ENCODE data around the gene EHD3.

EHD3 gene

GRCh38 chr2:31197166-31197565 lies 36.8 kb upstream of the EHD3 start:
- DNase-seq: no peak
- no peaks in the 10 kb centered on the region for H3K4me1 ChIP-seq (ENCODE audit: control insufficient read depth, insufficient read depth, low read length, poor library complexity, severe bottlenecking)
- no peaks in the 10 kb centered on the region for H3K9me3 ChIP-seq (ENCODE audit: control insufficient read depth, low read length)
- H3K27ac ChIP-seq (ENCODE audit: insufficient read depth, low read length, poor library complexity, severe bottlenecking): no peak overlapping the region
- H3K27me3 ChIP-seq (replicated peaks; ENCODE audit: control insufficient read depth, insufficient read depth, low read length, poor library complexity, severe bottlenecking): no peaks in the 10 kb centered on the region
- no peaks in the 10 kb centered on the region for H3K36me3 ChIP-seq (ENCODE audit: control insufficient read depth, insufficient read depth, low read length)
- no peak overlapping the region for H3K4me3 ChIP-seq (ENCODE audit: insufficient read depth, low read depth, low read length, poor library complexity, severe bottlenecking)

GRCh38 chr2:31197669-31198068 lies 36.3 kb upstream of the EHD3 start:
- Histone ChIP-seq H3K9me3 (ENCODE audit: control insufficient read depth, low read length) (no peaks in the 10 kb centered on the region), H3K27ac (ENCODE audit: insufficient read depth, low read length, poor library complexity, severe bottlenecking) (no peak overlapping the region), H3K4me3 (ENCODE audit: insufficient read depth, low read depth, low read length, poor library complexity, severe bottlenecking) (no peak overlapping the region), H3K4me1 (ENCODE audit: control insufficient read depth, insufficient read depth, low read length, poor library complexity, severe bottlenecking) (no peaks in the 10 kb centered on the region), H3K36me3 (ENCODE audit: control insufficient read depth, insufficient read depth, low read length) (no peaks in the 10 kb centered on the region), H3K27me3 (replicated peaks; ENCODE audit: control insufficient read depth, insufficient read depth, low read length, poor library complexity, severe bottlenecking) (no peaks in the 10 kb centered on the region)
- no peak for DNase-seq

GRCh38 chr2:31199206-31199605 lies 34.7 kb upstream of the EHD3 start:
- no peak for DNase-seq
- no peaks in the 10 kb centered on the region for H3K4me1 ChIP-seq (ENCODE audit: control insufficient read depth, insufficient read depth, low read length, poor library complexity, severe bottlenecking)
- H3K27me3 ChIP-seq (replicated peaks; ENCODE audit: control insufficient read depth, insufficient read depth, low read length, poor library complexity, severe bottlenecking): no peaks in the 10 kb centered on the region
- no peak overlapping the region for H3K27ac ChIP-seq (ENCODE audit: insufficient read depth, low read length, poor library complexity, severe bottlenecking)
- no peaks in the 10 kb centered on the region for H3K9me3 ChIP-seq (ENCODE audit: control insufficient read depth, low read length)
- H3K4me3 ChIP-seq (ENCODE audit: insufficient read depth, low read depth, low read length, poor library complexity, severe bottlenecking): no peak overlapping the region
- no peaks in the 10 kb centered on the region for H3K36me3 ChIP-seq (ENCODE audit: control insufficient read depth, insufficient read depth, low read length)

GRCh38 chr2:31200972-31201371 lies 33.0 kb upstream of the EHD3 start:
- no peak for DNase-seq
- Histone ChIP-seq H3K4me1 (ENCODE audit: control insufficient read depth, insufficient read depth, low read length, poor library complexity, severe bottlenecking) (no peaks in the 10 kb centered on the region), H3K36me3 (ENCODE audit: control insufficient read depth, insufficient read depth, low read length) (no peaks in the 10 kb centered on the region), H3K27ac (ENCODE audit: insufficient read depth, low read length, poor library complexity, severe bottlenecking) (no peak overlapping the region), H3K4me3 (ENCODE audit: insufficient read depth, low read depth, low read length, poor library complexity, severe bottlenecking) (no peak overlapping the region), H3K27me3 (replicated peaks; ENCODE audit: control insufficient read depth, insufficient read depth, low read length, poor library complexity, severe bottlenecking) (no peaks in the 10 kb centered on the region), H3K9me3 (ENCODE audit: control insufficient read depth, low read length) (no peaks in the 10 kb centered on the region)

GRCh38 chr2:31202041-31202440 lies 31.9 kb upstream of the EHD3 start:
- Histone ChIP-seq H3K4me3 (ENCODE audit: insufficient read depth, low read depth, low read length, poor library complexity, severe bottlenecking) (no peak overlapping the region), H3K27me3 (replicated peaks; ENCODE audit: control insufficient read depth, insufficient read depth, low read length, poor library complexity, severe bottlenecking) (no peaks in the 10 kb centered on the region), H3K36me3 (ENCODE audit: control insufficient read depth, insufficient read depth, low read length) (no peaks in the 10 kb centered on the region), H3K4me1 (ENCODE audit: control insufficient read depth, insufficient read depth, low read length, poor library complexity, severe bottlenecking) (no peaks in the 10 kb centered on the region), H3K27ac (ENCODE audit: insufficient read depth, low read length, poor library complexity, severe bottlenecking) (no peak overlapping the region), H3K9me3 (ENCODE audit: control insufficient read depth, low read length) (no peaks in the 10 kb centered on the region)
- DNase-seq: no peak

- Histone ChIP-seq H3K27ac (ENCODE audit: insufficient read depth, low read length, poor library complexity, severe bottlenecking) (no peak overlapping the region), H3K9me3 (ENCODE audit: control insufficient read depth, low read length) (no peaks in the 10 kb centered on the region), H3K36me3 (ENCODE audit: control insufficient read depth, insufficient read depth, low read length) (no peaks in the 10 kb centered on the region), H3K4me1 (ENCODE audit: control insufficient read depth, insufficient read depth, low read length, poor library complexity, severe bottlenecking) (no peaks in the 10 kb centered on the region), H3K27me3 (replicated peaks; ENCODE audit: control insufficient read depth, insufficient read depth, low read length, poor library complexity, severe bottlenecking) (no peaks in the 10 kb centered on the region), H3K4me3 (ENCODE audit: insufficient read depth, low read depth, low read length, poor library complexity, severe bottlenecking) (no peak overlapping the region)
- no peak for DNase-seq
Observed at GRCh38 chr2:31202833-31203232, 31.1 kb upstream of the EHD3 start.

- Histone ChIP-seq H3K4me1 (ENCODE audit: control insufficient read depth, insufficient read depth, low read length, poor library complexity, severe bottlenecking) (no peaks in the 10 kb centered on the region), H3K27ac (ENCODE audit: insufficient read depth, low read length, poor library complexity, severe bottlenecking) (no peak overlapping the region), H3K4me3 (ENCODE audit: insufficient read depth, low read depth, low read length, poor library complexity, severe bottlenecking) (no peak overlapping the region), H3K36me3 (ENCODE audit: control insufficient read depth, insufficient read depth, low read length) (no peaks in the 10 kb centered on the region), H3K27me3 (replicated peaks; ENCODE audit: control insufficient read depth, insufficient read depth, low read length, poor library complexity, severe bottlenecking) (no peaks in the 10 kb centered on the region), H3K9me3 (ENCODE audit: control insufficient read depth, low read length) (no peaks in the 10 kb centered on the region)
- no peak for DNase-seq
Observed at GRCh38 chr2:31203916-31204315, 30.0 kb upstream of the EHD3 start.

GRCh38 chr2:31204783-31205182 lies 29.2 kb upstream of the EHD3 start:
- no peaks in the 10 kb centered on the region for H3K4me1 ChIP-seq (ENCODE audit: control insufficient read depth, insufficient read depth, low read length, poor library complexity, severe bottlenecking)
- DNase-seq: no peak
- no peaks in the 10 kb centered on the region for H3K36me3 ChIP-seq (ENCODE audit: control insufficient read depth, insufficient read depth, low read length)
- no peak overlapping the region for H3K27ac ChIP-seq (ENCODE audit: insufficient read depth, low read length, poor library complexity, severe bottlenecking)
- no peaks in the 10 kb centered on the region for H3K9me3 ChIP-seq (ENCODE audit: control insufficient read depth, low read length)
- H3K27me3 ChIP-seq (replicated peaks; ENCODE audit: control insufficient read depth, insufficient read depth, low read length, poor library complexity, severe bottlenecking): no peaks in the 10 kb centered on the region
- no peak overlapping the region for H3K4me3 ChIP-seq (ENCODE audit: insufficient read depth, low read depth, low read length, poor library complexity, severe bottlenecking)

GRCh38 chr2:31205186-31205585 lies 28.8 kb upstream of the EHD3 start:
- H3K27ac ChIP-seq (ENCODE audit: insufficient read depth, low read length, poor library complexity, severe bottlenecking): no peak overlapping the region
- H3K9me3 ChIP-seq (ENCODE audit: control insufficient read depth, low read length): no peaks in the 10 kb centered on the region
- H3K36me3 ChIP-seq (ENCODE audit: control insufficient read depth, insufficient read depth, low read length): no peaks in the 10 kb centered on the region
- no peak overlapping the region for H3K4me3 ChIP-seq (ENCODE audit: insufficient read depth, low read depth, low read length, poor library complexity, severe bottlenecking)
- no peaks in the 10 kb centered on the region for H3K4me1 ChIP-seq (ENCODE audit: control insufficient read depth, insufficient read depth, low read length, poor library complexity, severe bottlenecking)
- DNase-seq: no peak
- H3K27me3 ChIP-seq (replicated peaks; ENCODE audit: control insufficient read depth, insufficient read depth, low read length, poor library complexity, severe bottlenecking): no peaks in the 10 kb centered on the region

GRCh38 chr2:31205613-31206012 lies 28.3 kb upstream of the EHD3 start:
- Histone ChIP-seq H3K36me3 (ENCODE audit: control insufficient read depth, insufficient read depth, low read length) (no peaks in the 10 kb centered on the region), H3K27ac (ENCODE audit: insufficient read depth, low read length, poor library complexity, severe bottlenecking) (no peak overlapping the region), H3K27me3 (replicated peaks; ENCODE audit: control insufficient read depth, insufficient read depth, low read length, poor library complexity, severe bottlenecking) (no peaks in the 10 kb centered on the region), H3K9me3 (ENCODE audit: control insufficient read depth, low read length) (no peaks in the 10 kb centered on the region), H3K4me3 (ENCODE audit: insufficient read depth, low read depth, low read length, poor library complexity, severe bottlenecking) (no peak overlapping the region), H3K4me1 (ENCODE audit: control insufficient read depth, insufficient read depth, low read length, poor library complexity, severe bottlenecking) (no peaks in the 10 kb centered on the region)
- no peak for DNase-seq

GRCh38 chr2:31207790-31208189 lies 26.2 kb upstream of the EHD3 start:
- Histone ChIP-seq H3K36me3 (ENCODE audit: control insufficient read depth, insufficient read depth, low read length) (no peaks in the 10 kb centered on the region), H3K4me1 (ENCODE audit: control insufficient read depth, insufficient read depth, low read length, poor library complexity, severe bottlenecking) (no peaks in the 10 kb centered on the region), H3K27ac (ENCODE audit: insufficient read depth, low read length, poor library complexity, severe bottlenecking) (no peak overlapping the region), H3K27me3 (replicated peaks; ENCODE audit: control insufficient read depth, insufficient read depth, low read length, poor library complexity, severe bottlenecking) (no peaks in the 10 kb centered on the region), H3K4me3 (ENCODE audit: insufficient read depth, low read depth, low read length, poor library complexity, severe bottlenecking) (no peak overlapping the region), H3K9me3 (ENCODE audit: control insufficient read depth, low read length) (no peaks in the 10 kb centered on the region)
- DNase-seq: no peak
